AG09319 (cell line): ENCODE results near the gene MEI4.

Experiments
- DNase-seq: peaks from one replicate; pipeline ENCODE4 v3.0.0-alpha.2; 2010; ENCODE audit warnings: low read depth; ENCODE audit errors: extremely low read depth
- TF ChIP-seq, protein P1 (sequence below): IDR thresholded peaks from 2 replicates; pipeline ENCODE4 v1.5.1; 2011; ENCODE audit warnings: low read depth, mild to moderate bottlenecking, inconsistent platforms, low read length, moderate library complexity

MEI4 gene

DNA sequence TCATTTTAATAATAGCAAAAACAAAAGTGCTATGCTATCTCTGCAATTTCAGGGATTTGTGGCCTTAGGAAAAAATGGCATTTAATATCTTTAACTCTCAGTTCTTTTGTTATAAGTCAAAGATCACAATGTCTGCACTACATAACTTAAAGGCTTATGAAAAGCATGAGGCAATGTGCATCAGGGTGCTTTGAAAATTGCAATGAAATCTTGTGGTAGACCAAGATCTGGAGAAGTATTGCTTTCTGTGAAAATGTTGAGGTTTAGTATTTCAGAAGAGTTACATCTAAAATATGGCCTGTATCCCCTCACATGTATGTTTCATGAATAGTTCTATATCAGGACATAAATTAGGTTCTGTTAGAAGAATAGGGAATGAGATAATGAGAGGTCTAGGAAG lies 200.6 kb downstream of the MEI4 start:
- DNase-seq: no peak
- TF ChIP-seq, protein P1, sequence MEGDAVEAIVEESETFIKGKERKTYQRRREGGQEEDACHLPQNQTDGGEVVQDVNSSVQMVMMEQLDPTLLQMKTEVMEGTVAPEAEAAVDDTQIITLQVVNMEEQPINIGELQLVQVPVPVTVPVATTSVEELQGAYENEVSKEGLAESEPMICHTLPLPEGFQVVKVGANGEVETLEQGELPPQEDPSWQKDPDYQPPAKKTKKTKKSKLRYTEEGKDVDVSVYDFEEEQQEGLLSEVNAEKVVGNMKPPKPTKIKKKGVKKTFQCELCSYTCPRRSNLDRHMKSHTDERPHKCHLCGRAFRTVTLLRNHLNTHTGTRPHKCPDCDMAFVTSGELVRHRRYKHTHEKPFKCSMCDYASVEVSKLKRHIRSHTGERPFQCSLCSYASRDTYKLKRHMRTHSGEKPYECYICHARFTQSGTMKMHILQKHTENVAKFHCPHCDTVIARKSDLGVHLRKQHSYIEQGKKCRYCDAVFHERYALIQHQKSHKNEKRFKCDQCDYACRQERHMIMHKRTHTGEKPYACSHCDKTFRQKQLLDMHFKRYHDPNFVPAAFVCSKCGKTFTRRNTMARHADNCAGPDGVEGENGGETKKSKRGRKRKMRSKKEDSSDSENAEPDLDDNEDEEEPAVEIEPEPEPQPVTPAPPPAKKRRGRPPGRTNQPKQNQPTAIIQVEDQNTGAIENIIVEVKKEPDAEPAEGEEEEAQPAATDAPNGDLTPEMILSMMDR: no peak

DNA sequence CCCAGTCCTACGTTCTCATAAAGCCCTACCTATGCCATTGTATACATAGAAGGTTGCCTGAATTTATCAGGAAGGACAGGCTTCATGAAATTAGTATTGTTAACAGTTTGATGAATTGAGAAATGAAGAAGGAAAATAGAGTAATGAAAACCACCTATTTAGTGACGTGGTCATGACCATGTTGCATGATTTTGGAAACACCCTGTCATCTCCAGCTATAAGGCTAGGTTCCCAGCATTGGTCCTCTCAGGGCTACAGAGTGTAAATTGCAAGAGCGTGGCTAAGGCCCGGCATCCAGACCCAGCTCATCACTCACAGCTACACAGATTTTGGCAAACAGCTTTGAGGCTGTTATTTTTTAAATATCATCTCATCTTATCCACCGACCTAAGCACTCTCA lies 203.6 kb downstream of the MEI4 start:
- TF ChIP-seq, protein P1: no peak
- no peak for DNase-seq

GRCh38 chr6:77857421-77857820 lies 204.6 kb downstream of the MEI4 start:
- DNase-seq: no peak
- TF ChIP-seq, protein P1: no peak

- no peak for DNase-seq
These were observed 223.5 kb downstream of the MEI4 start for GRCh38 chr6:77876300-77876699.

DNA sequence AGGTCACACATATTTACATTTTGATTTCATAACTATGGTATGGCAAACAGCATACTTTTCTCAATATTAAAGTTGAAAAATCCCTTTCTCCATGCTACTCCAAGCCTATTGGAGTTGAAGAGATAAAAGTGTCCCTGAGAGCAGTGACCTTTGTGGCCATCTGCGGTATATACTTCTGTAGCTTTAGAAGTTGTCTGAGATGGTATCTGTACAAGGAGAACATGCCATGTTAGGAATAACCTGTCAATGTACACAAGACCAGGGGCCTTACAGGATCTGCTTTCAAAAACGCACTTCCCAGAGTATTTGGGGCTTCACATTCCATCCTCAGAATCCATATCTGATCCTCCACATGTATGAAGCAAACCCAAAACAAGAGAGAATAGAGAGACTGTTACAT lies 226.7 kb downstream of the MEI4 start:
- TF ChIP-seq, protein P1: no peak

More at GRCh38 chr6:77876300-77876699, 223.5 kb downstream of the MEI4 start:
- TF ChIP-seq, protein P1: no peak

GRCh38 chr6:77880501-77880900 lies 227.7 kb downstream of the MEI4 start:
- DNase-seq: no peak
- TF ChIP-seq, protein P1: no peak

More for the DNA sequence above, 226.7 kb downstream of the MEI4 start:
- no peak for DNase-seq

GRCh38 chr6:77883851-77884250 lies 231.0 kb downstream of the MEI4 start:
- no peak for DNase-seq
- TF ChIP-seq, protein P1: no peak

- no peak for DNase-seq
- TF ChIP-seq, protein P1: no peak
These were observed 240.6 kb downstream of the MEI4 start for GRCh38 chr6:77893391-77893790.
